Neural crest cell (in vitro differentiated cells): Measurements from ENCODE around the gene OSTC. TPM values are rescaled to one million over a fixed set of nuclear protein-coding genes. Genes with fewer than 3 reads are reported as not detected.

Experiments
- DNase-seq: peaks from one replicate; pipeline ENCODE4 v3.0.0; 2021; ENCODE audit warnings: low read depth, mixed read lengths, low spot score
- H3K27ac Mint-ChIP-seq: one replicate; pipeline ENCODE4 v1.8.0; 2021; ENCODE audit warnings: mild to moderate bottlenecking, mixed read lengths; ENCODE audit not compliant: unreplicated experiment
- H3K27me3 Mint-ChIP-seq: 2 replicates; pipeline ENCODE4 v1.8.0; 2021; ENCODE audit warnings: low read depth, mild to moderate bottlenecking, mixed read lengths
- H3K36me3 Mint-ChIP-seq: 2 replicates; pipeline ENCODE4 v1.8.0; 2021; ENCODE audit warnings: low read depth, mild to moderate bottlenecking, mixed read lengths
- H3K4me1 Mint-ChIP-seq: 2 replicates; pipeline ENCODE4 v1.8.0; 2021; ENCODE audit warnings: mixed read lengths
- H3K4me3 Mint-ChIP-seq: one replicate; pipeline ENCODE4 v1.8.0; 2021; ENCODE audit warnings: mild to moderate bottlenecking, mixed read lengths
- H3K9me3 Mint-ChIP-seq: 2 replicates; pipeline ENCODE4 v1.8.0; 2021; ENCODE audit warnings: mixed read lengths
- total RNA-seq: library from RNA; stranded (reverse); gene quantifications from 2 replicates; pipeline ENCODE4 v1.2.1, GENCODE V29; 2021
- TF ChIP-seq, protein P1 (sequence below): fragments of 200-600 bp; sonication (generic); conservative IDR thresholded peaks from 2 replicates; pipeline ENCODE4 v1.5.0; 2021; ENCODE audit warnings: antibody characterized with exemption, mild to moderate bottlenecking

Gene OSTC
- total RNA-seq, 1 donor from 2014 or later: 135 TPM

DNA sequence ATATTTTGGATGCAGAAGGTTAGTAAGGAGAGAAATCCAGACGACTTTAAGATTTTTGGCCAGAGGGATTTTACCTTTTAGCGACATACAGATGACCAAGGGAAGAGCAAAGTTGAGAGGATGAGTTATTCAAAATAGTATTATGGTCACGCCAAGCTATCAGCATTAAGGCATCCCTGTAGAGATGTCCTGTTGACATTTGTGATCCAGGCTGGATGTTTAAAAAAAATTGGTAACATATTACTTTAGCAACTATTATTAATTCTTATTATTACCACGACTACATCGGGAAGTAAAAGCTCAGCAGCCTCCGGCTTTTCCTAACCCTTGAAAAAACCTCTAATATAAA lies 562 bp upstream of the OSTC start:
- Mint-ChIP-seq H3K9me3 (no peaks in the 10 kb centered on the region), H3K4me3 (peak overlapping the region; percentile 92), H3K27ac (peak overlapping the region; percentile 96), H3K36me3 (peaks cover 9% of the 10 kb centered on the region), H3K27me3 (no peaks in the 10 kb centered on the region), H3K4me1 (peaks cover 20% of the 10 kb centered on the region)
- DNase-seq: no peak
- TF ChIP-seq, protein P1, sequence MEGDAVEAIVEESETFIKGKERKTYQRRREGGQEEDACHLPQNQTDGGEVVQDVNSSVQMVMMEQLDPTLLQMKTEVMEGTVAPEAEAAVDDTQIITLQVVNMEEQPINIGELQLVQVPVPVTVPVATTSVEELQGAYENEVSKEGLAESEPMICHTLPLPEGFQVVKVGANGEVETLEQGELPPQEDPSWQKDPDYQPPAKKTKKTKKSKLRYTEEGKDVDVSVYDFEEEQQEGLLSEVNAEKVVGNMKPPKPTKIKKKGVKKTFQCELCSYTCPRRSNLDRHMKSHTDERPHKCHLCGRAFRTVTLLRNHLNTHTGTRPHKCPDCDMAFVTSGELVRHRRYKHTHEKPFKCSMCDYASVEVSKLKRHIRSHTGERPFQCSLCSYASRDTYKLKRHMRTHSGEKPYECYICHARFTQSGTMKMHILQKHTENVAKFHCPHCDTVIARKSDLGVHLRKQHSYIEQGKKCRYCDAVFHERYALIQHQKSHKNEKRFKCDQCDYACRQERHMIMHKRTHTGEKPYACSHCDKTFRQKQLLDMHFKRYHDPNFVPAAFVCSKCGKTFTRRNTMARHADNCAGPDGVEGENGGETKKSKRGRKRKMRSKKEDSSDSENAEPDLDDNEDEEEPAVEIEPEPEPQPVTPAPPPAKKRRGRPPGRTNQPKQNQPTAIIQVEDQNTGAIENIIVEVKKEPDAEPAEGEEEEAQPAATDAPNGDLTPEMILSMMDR: no peak

DNA sequence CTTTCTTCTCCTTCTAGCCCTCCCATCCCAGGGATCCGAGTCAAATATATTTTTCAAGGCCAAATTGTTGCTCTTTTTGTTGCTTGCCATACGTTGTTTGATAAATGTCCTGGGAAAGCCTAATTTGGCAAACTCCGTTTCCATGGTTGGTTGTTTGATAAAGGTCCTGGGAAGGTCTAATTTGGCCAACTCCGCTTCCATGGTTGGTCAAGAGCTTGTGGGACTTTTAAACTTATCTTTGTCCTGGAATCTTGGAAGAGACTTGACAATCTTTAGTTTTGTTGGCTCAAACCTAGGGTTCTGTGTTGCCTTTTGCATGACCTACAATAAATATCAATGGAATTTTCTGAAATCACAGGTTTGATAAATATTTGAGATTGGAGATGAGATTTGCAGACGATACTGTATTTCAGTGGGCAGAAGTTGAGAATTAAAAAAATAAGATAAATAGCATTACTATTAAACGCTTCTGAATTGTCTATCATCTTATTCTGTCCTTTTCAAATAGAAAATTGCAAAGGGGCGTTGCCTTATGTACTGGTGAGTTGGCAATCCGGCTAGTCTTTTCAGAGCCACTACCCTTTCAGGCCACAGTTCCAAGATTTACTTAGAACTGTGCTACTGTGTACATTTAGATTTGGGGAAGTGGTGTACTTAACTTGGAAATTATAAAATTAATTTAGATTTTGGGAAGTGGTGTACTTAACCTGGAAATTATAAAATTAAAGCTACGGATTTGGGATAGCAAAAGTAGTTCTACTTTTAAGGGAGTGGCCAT lies 804 bp downstream of the OSTC start:
- H3K27ac Mint-ChIP-seq: peak overlapping the region; percentile 96
- DNase-seq: peak; percentile 1
- no peaks in the 10 kb centered on the region for H3K27me3 Mint-ChIP-seq
- H3K4me3 Mint-ChIP-seq: peak overlapping the region; percentile 92
- H3K4me1 Mint-ChIP-seq: peaks cover 20% of the 10 kb centered on the region
- TF ChIP-seq, protein P1: no peak
- no peaks in the 10 kb centered on the region for H3K9me3 Mint-ChIP-seq
- peaks cover 9% of the 10 kb centered on the region for H3K36me3 Mint-ChIP-seq

DNA sequence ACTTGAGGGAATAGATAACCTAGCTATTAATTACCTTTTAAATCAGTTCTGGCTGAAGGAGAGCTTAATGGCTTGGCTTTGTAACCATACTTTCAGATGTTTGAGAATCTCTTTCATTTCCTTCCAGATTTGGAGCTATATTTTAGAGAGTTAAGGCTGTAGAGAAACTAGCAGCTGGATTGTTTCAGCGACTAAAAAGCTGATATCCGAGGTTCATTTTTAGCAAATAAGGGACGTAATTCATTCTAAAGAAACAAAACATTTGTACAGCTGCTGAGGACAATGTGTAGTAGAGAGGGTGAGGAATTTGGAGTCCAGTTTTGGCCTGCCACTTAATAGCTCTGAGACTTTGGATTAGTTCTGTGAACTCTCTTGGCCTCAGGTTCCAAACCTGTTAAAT lies 12.2 kb downstream of the OSTC start:
- H3K4me3 Mint-ChIP-seq: no peak overlapping the region
- H3K27me3 Mint-ChIP-seq: no peaks in the 10 kb centered on the region
- no peaks in the 10 kb centered on the region for H3K4me1 Mint-ChIP-seq
- H3K36me3 Mint-ChIP-seq: peaks cover 10% of the 10 kb centered on the region
- no peak overlapping the region for H3K27ac Mint-ChIP-seq
- H3K9me3 Mint-ChIP-seq: no peaks in the 10 kb centered on the region
- DNase-seq: no peak
- TF ChIP-seq, protein P1: no peak

DNA sequence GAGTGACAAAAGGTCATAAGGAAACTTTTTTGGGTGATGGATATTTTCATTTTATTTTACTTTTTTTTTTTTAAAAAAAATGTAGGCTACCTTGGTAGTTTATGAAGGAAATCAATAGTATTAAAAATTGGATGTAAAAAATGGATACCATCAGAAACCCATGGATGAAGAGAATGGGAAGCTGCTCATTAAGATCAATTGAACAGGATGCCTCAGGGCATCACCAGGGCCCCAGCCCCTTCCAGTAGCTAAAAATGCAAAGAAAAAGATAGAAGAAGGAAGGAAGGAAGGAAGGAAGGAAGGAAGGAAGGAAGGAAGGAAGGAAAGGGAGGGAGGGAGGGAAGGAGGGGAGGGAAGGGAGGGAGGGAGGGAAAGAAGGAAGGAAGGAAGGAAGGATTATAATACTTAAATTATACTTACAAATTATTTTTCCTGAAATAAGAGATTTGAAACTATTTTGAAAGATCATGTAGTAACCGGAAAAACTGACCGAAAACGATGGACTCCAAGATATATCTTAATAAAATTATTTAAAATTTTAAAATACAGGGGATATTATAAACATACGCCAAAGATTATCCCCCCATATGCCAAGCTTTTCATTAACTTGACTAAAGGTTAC lies 24.1 kb downstream of the OSTC start:
- DNase-seq: no peak
- no peaks in the 10 kb centered on the region for H3K9me3 Mint-ChIP-seq
- no peaks in the 10 kb centered on the region for H3K27me3 Mint-ChIP-seq
- no peak overlapping the region for H3K4me3 Mint-ChIP-seq
- no peak overlapping the region for H3K27ac Mint-ChIP-seq
- TF ChIP-seq, protein P1: no peak
- H3K4me1 Mint-ChIP-seq: no peaks in the 10 kb centered on the region
- peaks cover 21% of the 10 kb centered on the region for H3K36me3 Mint-ChIP-seq

DNA sequence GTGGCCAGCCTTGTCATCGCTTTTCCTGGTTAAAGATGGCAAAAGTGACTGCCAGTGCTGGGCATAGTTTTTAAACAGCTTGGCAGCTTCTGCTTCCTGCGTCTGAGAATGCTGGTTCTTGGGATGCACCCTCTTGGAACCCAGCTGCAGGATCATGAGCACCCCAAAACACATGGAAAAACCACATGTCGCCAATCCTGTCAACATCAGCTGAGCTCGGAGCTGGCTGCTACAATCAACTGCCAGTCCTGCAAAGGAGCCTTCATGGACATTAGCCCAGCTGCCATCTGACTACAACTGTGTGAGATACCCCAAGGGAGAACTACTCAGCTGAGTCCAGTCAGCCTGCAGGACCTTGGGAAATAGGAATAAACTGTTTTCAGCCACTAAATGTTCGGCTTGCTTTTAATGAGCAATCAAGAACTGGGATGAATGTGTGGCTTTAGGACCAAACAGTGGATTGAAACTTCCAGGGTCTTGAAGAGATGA lies 31.0 kb downstream of the OSTC start:
- DNase-seq: no peak
- Mint-ChIP-seq H3K9me3 (no peaks in the 10 kb centered on the region), H3K4me3 (no peak overlapping the region), H3K4me1 (peaks cover 17% of the 10 kb centered on the region), H3K27ac (no peak overlapping the region), H3K36me3 (peaks cover 21% of the 10 kb centered on the region), H3K27me3 (no peaks in the 10 kb centered on the region)
- TF ChIP-seq, protein P1: no peak
